Superior temporal gyrus (tissue), 1 donor: ENCODE results near the gene SAMD13.
"Not testable (repeated sequence)": the region's sequence is repeated elsewhere in the genome, so short reads cannot be mapped to it uniquely, and the experiment has no call there.

Source experiments
- DNase-seq: peaks from one replicate; pipeline ENCODE4 v3.0.0-alpha.2; 2016; ENCODE audit errors: extremely low spot score

SAMD13 gene

DNA sequence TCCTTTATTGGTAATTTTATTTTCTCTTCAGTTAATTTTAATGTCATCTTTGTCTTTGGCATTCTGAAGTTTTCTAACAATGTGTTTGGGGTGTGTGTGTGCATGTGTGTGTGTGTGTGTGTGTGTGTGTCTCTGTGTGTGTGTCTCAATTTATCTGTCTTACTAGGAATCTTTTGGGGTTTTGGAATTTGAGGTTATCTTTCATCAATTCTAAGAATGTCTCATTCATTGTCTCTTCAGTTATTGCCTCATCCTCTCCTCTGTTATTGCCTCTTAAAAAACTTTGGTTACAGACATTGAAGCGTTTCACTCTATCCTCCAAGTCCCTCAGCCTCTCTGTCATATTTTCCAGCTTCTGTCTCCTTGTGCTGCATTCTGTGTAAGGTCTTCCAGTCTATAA is 18.1 kb upstream of the SAMD13 start:
- no peak for DNase-seq

DNA sequence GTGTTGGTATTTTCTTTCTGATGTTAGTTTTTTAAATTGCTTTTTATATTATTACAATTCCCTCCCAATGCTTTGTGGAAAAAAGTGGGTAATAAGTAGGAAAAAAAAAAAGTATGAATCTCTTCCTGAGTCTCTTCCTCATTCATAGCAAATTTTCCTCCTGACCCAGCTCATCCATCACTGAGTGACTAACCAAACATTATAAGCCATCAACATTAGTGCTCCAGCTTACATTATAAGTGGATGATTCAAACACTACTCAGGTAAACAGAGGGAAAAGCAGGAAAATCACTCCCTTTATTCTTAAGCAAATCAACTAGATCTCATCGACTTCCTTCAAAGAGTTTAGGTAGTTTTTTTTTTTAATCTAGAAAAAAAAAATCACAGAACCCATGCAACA is 15.4 kb upstream of the SAMD13 start:
- no peak for DNase-seq

DNA sequence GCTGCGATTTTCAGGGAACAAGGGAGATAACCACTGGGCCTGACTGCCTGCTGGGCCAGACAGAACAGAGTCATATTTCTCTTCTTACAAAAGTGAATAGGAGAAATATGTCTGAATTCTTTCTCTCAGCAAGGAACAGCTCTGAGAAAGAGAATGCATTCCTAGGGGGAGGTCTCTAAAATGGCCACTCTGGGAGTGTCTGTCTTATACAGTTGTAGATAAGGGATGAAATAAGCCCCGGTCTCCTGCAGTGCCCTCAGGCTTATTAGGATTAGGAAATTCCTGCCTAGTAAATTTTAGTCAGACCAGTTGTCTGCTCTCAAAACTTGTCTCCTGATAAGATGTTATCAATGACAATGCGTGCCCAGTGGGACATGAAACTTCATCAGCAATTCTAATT is 14.1 kb upstream of the SAMD13 start:
- not testable (repeated sequence) for DNase-seq

DNA sequence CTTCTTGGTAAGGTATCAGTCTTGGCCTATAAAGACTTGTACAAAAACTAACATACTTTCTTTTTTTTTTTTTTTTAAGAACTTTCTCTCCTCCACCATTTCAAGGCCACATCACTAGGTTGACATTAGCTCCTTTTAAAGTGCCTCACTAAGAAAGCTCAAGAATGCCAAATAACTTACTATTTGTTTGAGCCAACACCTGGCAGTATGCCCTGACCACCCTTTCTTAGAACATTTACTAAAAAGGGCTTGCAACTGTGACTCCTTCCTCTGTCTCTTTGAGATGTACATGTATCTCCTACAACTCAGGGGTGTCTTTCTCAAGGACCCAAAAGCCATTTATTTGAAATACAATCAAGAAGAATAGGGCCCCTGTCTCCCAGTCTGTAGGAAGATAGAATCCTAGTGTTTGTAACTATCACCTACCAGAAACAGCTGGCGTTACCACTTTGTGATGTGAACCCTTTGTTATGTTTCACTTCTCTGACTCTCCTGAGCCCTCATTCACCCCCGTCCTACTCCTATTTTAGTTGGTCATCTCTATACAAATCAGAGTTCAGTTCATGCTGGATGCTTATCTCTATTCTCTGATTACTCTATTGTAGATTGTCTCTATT is 12.2 kb upstream of the SAMD13 start:
- no peak for DNase-seq

DNA sequence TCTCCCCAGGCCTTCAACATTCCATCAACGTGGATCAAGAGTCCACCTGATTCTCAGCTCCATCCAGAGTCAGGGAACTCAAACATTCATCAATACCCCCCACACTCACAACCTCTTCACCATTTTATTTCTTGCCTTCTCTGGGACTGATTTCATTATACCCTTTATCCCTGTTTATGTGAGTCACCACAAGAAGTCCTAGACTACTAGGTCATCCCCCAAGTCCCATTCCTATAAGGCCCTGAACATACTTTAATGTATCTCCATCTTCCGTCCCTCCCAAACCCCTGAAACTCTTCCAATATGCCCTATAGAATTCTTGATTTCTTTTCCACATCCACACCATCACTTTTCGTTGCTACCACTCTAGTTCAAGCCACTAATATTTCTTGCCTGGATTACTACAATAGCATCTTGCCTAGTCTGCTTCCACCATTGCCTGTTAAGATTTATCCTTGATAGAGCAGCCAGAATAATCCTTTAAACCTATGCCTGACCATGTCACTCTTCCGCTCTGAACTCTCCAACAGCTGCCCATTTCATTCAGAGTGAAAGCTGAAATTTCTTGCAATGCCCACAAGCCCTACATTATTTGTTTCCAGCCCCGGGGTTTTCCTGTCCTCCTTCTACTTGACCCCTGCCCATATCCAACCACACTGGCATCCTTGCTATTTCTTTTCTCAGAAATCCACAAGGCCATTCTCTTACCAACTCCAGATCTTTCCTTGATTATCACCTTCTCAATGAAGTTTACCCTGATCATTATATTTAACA is 9.4 kb upstream of the SAMD13 start:
- no peak for DNase-seq

DNA sequence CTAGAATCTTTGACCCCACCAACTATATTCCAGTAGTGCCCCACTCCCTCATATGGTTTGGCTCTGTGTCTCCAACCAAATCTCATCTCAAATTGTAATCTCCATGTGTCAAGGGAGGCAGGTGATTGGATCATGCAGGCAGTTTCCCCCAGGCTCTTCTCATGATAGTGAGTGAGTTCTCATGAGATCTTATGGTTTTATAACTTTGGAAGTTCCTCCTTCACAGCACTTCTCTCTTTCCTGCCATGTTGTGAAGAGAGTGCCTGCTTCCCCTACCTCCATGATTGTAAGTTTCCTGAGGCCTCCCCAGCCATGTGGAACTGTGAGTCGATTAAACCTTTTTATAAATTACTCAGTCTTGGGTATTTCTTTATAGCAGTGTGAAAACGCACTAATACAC is 7.7 kb upstream of the SAMD13 start:
- DNase-seq, result no peak

DNA sequence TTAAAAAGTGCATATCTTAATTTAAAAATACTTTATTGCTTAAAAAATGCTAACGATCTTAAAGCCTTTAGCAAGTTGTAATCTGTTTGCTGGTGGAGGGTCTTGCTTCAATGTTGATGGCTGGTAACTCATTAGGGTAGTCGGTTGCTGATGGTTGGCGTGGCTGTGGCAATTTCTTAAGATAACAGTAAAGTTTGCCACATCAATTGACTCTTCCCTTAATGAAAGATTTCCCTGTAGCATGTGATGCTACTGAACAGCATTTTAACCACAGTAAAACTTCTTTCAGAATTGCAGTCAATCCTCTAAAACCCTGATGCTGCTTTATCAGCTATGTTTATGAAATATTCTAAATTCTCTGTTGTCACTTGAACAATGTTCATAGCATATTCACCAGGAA is 6.8 kb upstream of the SAMD13 start:
- DNase-seq, result no peak

DNA sequence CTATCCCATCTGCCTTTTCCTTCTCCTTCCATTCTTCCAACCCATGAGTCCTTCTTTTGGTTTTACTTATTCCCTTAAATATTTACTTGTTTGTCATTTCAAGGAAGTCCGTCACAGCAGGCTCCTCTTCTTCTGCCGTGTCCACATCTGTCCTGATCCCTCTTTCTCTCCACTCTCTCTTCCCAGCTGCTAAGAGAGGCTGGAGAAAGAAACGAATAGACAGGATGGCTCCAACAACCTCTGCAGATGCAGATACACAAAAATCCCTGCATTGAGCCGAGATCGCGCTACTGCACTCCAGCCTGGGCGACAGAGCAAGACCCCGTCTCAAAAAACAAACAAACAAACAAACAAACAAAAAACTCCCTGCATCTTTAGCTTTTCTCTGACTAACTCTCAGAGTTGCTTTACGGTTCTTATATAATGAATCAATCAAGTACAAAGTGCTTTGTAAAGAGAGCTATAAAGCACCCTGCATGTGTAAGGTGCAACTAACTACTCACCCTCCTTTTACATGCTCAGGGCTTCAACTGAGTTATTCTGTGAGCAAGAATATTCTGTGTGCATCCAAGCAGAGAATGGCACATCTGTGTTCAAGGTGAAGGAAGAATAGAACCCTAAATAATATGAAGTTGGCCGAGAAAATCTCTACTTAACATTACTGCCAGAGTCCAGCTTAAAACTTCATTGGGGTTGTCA is 3.8 kb upstream of the SAMD13 start:
- peak; percentile 60 for DNase-seq

DNA sequence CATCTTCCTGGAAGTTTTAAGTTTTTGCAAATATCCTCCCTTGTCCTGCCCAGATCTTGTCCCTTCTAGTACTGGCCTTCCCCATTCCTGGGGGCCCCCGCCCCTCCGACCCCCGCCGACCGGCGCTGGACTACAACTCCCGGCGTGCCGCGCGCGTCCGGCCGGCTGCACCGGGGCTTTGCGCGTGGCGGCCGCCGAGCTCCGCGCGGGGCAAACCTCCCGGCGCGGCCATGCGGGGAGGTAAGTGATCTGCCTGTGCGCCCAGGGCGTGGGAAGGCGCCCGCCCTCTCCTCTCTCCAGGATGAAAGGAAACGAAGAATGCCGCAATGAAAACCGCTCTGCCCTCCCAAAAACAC is 3.2 kb upstream of the SAMD13 start:
- DNase-seq, result no peak

DNA sequence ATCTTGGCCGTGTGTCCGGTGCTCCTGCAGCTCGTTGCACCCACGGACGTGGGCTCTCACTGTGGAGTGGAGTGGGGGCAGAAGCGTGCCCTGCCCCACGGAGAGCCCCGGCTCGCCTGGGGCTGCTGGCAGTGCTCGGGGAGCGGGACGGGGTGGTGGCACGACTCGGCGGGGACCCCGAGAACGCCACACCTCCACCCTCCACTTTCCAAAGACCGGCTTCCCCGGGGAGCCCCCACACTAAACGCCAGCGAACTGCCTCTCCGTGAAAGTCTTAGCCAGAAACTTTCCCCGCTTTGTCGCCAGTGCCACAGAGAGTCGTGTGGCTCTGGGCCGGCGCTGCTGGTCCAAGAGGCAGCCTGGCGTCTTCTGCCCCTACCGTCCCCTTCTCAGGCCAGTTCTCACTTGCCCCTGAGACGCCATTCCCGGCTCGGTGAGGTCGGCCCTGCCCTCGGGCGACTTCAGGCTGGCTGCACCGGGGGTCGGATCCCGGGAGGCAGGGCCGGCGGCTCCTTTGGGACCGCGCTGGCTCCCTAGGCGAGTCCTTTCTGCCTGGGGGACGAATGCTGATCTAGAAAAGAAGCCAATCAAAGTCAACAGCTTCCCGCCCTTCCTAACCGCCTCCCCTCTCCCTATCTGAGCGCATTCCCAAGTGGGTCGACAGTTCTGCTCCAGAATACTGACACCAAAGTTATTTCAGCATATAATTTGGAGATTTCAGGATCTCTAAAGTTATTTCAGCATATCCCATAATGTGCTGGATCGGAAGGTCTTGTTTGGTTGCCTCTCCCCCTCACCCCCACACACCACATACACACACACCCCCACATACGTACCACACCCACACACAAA is 2.6 kb upstream of the SAMD13 start:
- peak; percentile 73 for DNase-seq

DNA sequence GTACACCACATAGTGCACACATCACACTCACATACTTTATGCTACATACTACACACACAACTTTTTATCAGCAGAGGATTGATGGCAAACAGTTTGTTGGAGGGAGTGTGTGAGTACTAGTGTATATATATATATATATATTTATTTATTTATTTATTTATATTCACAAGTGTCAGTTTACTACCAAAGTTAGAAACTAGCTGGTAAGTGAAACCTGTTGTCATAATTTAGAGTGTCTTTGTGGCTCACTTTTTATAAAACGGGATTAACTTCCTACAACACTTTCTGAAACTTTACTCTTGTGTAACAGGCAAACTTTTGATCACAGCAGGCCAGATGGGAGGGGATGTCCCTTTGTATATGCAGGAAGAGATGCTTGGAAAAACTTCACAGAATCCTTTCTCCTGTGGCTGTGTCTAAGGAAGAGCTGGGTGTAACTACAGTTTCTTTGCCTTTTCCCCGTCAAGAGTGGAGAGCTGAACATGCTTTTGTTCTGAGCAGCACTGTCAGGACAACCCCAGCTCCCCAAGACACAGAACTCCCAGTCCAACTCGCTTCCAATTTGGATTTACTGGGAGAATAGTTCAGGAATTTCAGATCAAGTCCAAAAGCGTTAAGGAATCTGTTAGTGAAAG is 1.9 kb upstream of the SAMD13 start:
- peak; percentile 64 for DNase-seq

DNA sequence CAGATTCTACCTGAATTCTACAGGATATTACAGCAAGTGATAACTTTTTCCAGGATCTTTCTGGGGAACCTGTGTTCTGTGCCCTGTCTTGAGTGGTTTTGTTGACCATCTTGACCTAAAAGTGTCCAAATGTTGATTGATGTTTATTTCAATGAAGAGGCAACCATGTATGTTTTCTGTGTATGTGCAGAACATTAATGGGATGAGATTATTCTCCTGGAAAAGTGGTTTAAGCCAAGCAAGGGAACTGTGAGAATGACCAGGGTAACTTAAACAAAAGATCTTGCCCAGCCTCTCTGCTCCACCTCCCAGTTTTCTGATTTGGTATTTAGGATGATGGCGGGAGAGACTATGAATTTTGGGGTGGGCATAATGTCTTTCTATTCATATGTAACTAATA is 1.0 kb upstream of the SAMD13 start:
- DNase-seq, result peak; percentile 53

DNA sequence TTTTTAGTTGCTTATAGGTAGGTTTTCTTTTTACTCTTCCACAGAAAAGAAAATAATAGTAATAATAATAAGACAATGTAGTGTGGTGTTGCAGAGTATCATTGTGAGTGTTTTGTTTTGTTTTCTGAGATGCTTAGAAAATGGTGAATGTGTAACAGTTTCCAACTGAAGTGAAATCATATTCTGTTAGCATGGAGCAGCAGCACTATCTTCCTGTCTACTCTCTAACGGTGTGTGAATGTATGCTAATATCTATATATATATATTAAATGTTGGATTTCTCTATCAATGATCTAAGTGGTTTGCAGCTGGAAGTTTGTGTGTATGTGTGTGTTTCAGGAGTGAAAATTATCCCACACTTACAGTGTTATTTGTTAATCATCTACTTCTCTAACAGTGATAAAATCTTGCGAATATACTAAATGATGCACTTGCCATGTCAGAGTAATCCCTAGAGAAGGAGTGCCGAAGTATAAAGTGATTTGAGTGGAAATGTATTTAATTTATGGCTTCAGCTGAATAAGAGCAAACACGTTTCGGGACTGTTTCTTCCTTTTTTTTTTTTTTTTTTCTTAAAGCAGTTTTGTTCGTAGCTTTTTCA is 377 bp downstream of the SAMD13 start:
- DNase-seq, result peak; percentile 81

DNA sequence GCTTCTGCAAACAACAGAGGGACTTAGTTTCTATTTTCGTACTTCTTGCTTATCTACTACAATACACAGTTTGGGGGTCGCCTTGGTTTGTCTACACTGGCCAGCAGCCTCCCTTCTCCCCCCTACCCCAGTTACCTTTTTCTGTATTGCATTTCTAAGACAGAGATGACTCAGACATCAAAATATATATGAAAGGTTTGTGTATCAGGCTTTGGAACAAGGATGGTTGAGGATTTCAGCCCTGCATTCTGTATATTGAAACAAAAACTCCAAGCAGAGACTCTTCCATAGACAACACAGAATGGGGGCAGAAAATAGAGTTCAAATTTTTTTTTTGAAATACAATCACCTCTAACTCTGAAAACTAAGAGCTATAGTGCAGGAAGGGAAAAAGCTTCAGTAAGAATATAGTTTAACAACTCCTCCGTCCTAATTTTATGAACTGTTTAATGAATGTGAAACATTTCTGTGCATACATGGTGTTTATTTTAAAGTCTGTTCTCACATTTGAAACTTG is 1.9 kb downstream of the SAMD13 start:
- DNase-seq, result peak; percentile 73

DNA sequence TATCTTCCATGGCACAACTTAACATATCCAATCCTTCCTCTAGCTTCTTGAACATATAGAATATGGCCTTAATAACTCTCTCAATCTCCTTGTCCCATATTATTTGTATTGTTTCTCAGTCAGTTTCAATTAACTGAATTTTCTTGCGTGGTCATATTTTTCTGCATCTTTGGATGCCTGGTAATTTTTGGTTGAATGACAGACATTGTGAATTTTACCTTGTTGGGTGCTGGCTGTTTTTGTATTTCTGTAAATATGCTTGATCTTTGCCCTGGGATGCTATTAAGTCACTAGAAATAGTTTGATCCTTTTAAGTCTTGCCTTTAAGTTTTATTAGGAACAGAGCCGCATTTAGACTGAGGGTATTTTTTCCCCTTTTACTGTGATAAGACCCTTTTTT is 5.9 kb downstream of the SAMD13 start:
- DNase-seq, result no peak

DNA sequence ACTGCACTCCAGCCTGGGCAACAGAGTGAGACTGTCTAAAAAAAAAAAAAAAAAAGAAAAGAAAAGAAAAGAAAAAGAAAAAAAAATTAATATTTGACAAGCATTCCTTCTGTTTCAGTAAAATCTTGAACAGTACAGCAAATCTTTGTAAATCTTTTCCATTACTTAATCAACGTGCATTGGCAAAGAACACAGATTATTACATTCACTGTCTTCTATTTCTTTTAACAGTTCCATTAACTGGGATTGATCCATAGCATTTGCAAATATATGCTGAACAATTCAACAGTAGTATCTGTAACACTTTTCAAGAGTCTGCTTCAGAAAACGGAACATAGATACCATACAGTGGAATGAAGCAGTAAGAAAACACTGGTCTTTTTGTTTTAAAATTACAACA is 9.8 kb downstream of the SAMD13 start:
- DNase-seq, result no peak

DNA sequence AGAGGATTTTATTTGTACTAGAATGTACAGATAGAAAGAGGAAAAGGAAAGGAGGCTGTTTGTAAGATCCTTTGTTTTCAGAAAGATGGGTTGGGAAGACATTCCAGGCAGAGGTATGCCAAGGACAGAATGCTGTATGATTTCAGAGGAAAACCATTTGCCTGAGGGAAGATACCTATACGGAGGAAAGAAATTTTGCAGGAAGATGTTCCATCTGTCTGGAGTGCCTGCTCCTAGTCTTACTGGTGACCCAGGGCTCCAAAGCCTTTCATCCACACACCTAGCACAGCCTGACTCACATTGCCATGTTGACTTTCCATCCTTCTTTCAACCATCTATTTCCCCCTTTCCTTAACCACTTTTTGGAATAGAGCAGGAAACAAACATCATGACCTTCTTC is 18.2 kb downstream of the SAMD13 start:
- DNase-seq, result no peak

DNA sequence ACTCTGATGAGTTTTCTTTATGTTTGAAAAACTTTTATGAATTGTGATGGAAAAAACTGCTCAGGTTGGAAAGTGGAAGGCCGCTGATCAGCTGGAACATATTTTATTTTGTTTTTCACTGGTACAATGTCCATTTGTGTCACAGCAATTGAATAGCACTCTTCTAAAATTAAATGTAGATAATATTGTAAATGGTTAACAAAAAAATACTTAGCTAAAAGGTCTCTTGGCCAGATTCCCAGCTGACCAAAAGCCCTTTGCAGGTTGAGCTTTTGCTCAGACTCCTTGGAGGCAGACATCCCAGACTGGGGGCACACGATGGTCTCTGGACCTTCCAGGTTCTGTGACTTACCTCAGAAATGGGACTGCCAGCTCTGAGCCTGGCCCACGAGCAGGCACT is 26.3 kb downstream of the SAMD13 start:
- no peak for DNase-seq

DNA sequence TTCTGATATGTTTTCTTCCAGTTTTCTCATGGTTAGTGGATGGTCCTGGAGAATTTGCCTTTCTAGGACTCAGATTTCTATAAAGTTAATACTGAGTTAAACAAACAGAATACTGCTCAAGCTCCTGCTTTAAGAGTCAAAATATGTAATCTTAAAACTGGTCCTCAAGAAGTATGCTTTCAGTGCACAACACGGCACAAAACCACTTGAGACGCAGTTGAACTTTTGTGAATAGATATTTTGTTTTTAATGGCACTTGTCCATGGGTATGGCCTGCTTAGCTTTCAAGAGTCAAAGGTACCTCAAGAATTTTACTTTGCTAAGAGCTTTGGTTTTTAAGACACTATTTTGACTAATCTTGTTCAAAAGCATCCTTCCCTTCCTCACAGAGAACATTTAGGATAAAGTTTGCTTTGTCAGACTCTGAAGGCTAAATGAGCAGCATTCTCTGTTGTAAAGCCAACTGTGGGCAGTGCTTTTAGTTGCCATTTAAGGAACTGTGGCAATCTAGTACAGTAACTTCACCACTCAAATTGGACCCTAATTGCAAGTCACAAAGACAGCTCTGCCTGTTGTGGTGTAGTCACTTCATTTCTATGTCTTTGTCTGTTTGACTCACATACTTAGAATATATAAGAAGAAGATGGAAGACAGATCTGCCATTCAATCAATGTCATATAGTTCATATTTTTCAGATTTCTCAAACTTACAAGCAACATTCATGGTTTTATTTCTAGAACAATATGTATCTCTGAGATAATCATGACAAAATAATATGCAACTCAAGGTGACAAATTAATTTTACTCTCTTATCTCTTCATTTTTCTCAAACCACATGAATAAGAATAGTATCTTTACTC is 28.8 kb downstream of the SAMD13 start:
- DNase-seq, result no peak

DNA sequence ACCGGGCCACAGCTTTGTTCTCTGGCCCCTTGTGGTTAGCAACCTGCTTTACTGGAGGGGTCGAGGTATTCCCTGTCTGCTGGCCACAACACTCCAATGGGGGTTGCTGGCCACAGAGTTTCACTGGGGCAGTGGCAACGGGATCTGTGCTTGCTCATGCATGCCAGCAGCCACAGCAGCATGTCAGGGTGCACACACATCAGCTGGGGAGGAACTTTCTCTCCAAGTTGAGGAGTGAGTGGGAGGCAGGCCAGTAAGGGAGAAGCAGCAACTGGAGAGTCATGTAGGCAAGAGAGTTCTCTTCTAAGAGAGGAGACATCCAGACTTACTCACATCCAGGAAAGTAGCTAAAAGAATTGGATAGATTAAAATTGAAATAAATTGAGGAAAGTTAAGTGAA is 38.0 kb downstream of the SAMD13 start:
- no peak for DNase-seq
